BE2C (cell line): Measurements from ENCODE around the gene PANK1.

Experiments
- DNase-seq: peaks from one replicate; pipeline ENCODE4 v3.0.0-alpha.2; 2020
- H3K27me3 ChIP-seq: fragments of 250-450 bp; sonication (Bioruptor Pico); 2 replicates; pipeline ENCODE4 v1.5.1; 2020; ENCODE audit warnings: mild to moderate bottlenecking
- H3K36me3 ChIP-seq: fragments of 250-450 bp; sonication (Bioruptor Pico); 2 replicates; pipeline ENCODE4 v1.5.1; 2020; ENCODE audit warnings: mild to moderate bottlenecking
- H3K4me1 ChIP-seq: fragments of 250-450 bp; sonication (Bioruptor Pico); 2 replicates; pipeline ENCODE4 v1.5.1; 2020
- H3K4me3 ChIP-seq: 2 replicates; pipeline ENCODE4 v1.5.1; 2011; ENCODE audit warnings: low read depth, low read length
- H3K9me3 ChIP-seq: fragments of 250-450 bp; sonication (Bioruptor Pico); 2 replicates; pipeline ENCODE4 v1.5.1; 2020
- TF ChIP-seq, protein P1 (sequence below): IDR thresholded peaks from 2 replicates; pipeline ENCODE4 v1.5.1; 2012; ENCODE audit warnings: mild to moderate bottlenecking, low read depth, low read length

The PANK1 gene

GRCh38 chr10:89651205-89651915, 6.3 kb upstream of the PANK1 start:
- Histone ChIP-seq H3K27me3 (no peaks in the 10 kb centered on the region), H3K4me3 (no peak overlapping the region), H3K36me3 (no peaks in the 10 kb centered on the region), H3K4me1 (no peaks in the 10 kb centered on the region), H3K9me3 (no peaks in the 10 kb centered on the region)
- DNase-seq = no peak
- TF ChIP-seq, protein P1, sequence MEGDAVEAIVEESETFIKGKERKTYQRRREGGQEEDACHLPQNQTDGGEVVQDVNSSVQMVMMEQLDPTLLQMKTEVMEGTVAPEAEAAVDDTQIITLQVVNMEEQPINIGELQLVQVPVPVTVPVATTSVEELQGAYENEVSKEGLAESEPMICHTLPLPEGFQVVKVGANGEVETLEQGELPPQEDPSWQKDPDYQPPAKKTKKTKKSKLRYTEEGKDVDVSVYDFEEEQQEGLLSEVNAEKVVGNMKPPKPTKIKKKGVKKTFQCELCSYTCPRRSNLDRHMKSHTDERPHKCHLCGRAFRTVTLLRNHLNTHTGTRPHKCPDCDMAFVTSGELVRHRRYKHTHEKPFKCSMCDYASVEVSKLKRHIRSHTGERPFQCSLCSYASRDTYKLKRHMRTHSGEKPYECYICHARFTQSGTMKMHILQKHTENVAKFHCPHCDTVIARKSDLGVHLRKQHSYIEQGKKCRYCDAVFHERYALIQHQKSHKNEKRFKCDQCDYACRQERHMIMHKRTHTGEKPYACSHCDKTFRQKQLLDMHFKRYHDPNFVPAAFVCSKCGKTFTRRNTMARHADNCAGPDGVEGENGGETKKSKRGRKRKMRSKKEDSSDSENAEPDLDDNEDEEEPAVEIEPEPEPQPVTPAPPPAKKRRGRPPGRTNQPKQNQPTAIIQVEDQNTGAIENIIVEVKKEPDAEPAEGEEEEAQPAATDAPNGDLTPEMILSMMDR = no peak

GRCh38 chr10:89649051-89649450, 4.0 kb upstream of the PANK1 start:
- H3K4me1 ChIP-seq = peaks cover 7% of the 10 kb centered on the region
- H3K9me3 ChIP-seq = no peaks in the 10 kb centered on the region
- TF ChIP-seq, protein P1 = no peak
- H3K36me3 ChIP-seq = peaks cover 3% of the 10 kb centered on the region; the same call in 1 of the 2 replicates
- no peak overlapping the region for H3K4me3 ChIP-seq
- H3K27me3 ChIP-seq = no peaks in the 10 kb centered on the region
- DNase-seq = no peak

GRCh38 chr10:89648074-89648473, 3.0 kb upstream of the PANK1 start:
- no peaks in the 10 kb centered on the region for H3K27me3 ChIP-seq
- no peak for DNase-seq
- TF ChIP-seq, protein P1 = no peak
- peaks cover 7% of the 10 kb centered on the region for H3K4me1 ChIP-seq
- peaks cover 3% of the 10 kb centered on the region; the same call in 1 of the 2 replicates for H3K36me3 ChIP-seq
- H3K9me3 ChIP-seq = no peaks in the 10 kb centered on the region
- H3K4me3 ChIP-seq = no peak overlapping the region

GRCh38 chr10:89646889-89647657, 2.0 kb upstream of the PANK1 start:
- H3K4me3 ChIP-seq = no peak overlapping the region

GRCh38 chr10:89645742-89646172, 715 bp upstream of the PANK1 start:
- no peaks in the 10 kb centered on the region for H3K9me3 ChIP-seq
- DNase-seq = no peak
- H3K36me3 ChIP-seq = peaks cover 3% of the 10 kb centered on the region; the same call in 1 of the 2 replicates
- peaks cover 7% of the 10 kb centered on the region for H3K4me1 ChIP-seq
- H3K4me3 ChIP-seq = peak overlapping the region; percentile 81
- no peaks in the 10 kb centered on the region for H3K27me3 ChIP-seq
- TF ChIP-seq, protein P1 = no peak

More at GRCh38 chr10:89646889-89647657, 2.0 kb upstream of the PANK1 start:
- no peak for DNase-seq
- TF ChIP-seq, protein P1 = no peak
- H3K4me1 ChIP-seq = peaks cover 7% of the 10 kb centered on the region
- H3K9me3 ChIP-seq = no peaks in the 10 kb centered on the region
- no peaks in the 10 kb centered on the region for H3K27me3 ChIP-seq
- H3K36me3 ChIP-seq = peaks cover 3% of the 10 kb centered on the region; the same call in 1 of the 2 replicates

DNA sequence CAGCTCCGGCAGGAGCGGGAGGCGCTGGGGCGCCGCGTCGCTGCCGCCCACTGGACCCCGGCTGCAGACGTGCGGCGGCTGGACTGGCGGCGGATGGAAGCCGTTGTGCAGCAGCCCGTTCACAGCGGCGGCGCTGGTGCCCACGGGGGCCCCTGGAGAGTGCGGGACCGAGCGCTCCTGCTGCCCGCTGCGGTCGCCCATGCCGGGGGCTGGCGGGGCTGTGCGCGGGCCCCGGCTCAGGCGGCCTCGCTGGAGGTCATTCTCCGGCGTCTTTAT, 413 bp downstream of the PANK1 start:
- no peaks in the 10 kb centered on the region for H3K9me3 ChIP-seq
- peak; percentile 44 for DNase-seq
- peaks cover 3% of the 10 kb centered on the region; the same call in 1 of the 2 replicates for H3K36me3 ChIP-seq
- peak overlapping the region; percentile 81 for H3K4me3 ChIP-seq
- H3K4me1 ChIP-seq = peaks cover 7% of the 10 kb centered on the region
- no peaks in the 10 kb centered on the region for H3K27me3 ChIP-seq
- TF ChIP-seq, protein P1 = no peak
